Parathyroid adenoma (tissue), 2 donors: ENCODE measurements around the gene GRIK2.

Experiments used
- H2AFZ ChIP-seq: fragments of 300-600 bp; sonication (generic); one replicate; pipeline ENCODE4 v1.7.0; 2017; ENCODE audit warnings: antibody characterized with exemption, mild to moderate bottlenecking
- H3K27ac ChIP-seq: fragments of 300-600 bp; sonication (generic); one replicate; pipeline ENCODE4 v1.7.0; 2017
- H3K27me3 ChIP-seq: fragments of 300-600 bp; sonication (generic); one replicate; pipeline ENCODE4 v1.7.0; 2017; ENCODE audit warnings: low read length; ENCODE audit not compliant: control insufficient read depth, insufficient read depth
- H3K36me3 ChIP-seq: fragments of 300-600 bp; sonication (generic); one replicate; pipeline ENCODE4 v1.7.0; 2017; ENCODE audit warnings: low read length; ENCODE audit not compliant: control insufficient read depth, insufficient read depth
- H3K4me1 ChIP-seq: fragments of 300-600 bp; sonication (generic); one replicate; pipeline ENCODE4 v1.7.0; 2017; ENCODE audit warnings: control low read depth
- H3K4me2 ChIP-seq: fragments of 300-600 bp; sonication (generic); one replicate; pipeline ENCODE4 v1.7.0; 2017; ENCODE audit warnings: low read length
- H3K4me3 ChIP-seq: fragments of 300-600 bp; sonication (generic); one replicate; pipeline ENCODE4 v1.7.0; 2017; ENCODE audit warnings: low read depth, low read length
- H3K79me2 ChIP-seq: fragments of 300-600 bp; sonication (generic); one replicate; pipeline ENCODE4 v1.7.0; 2017; ENCODE audit warnings: control low read depth
- H3K9ac ChIP-seq: fragments of 300-600 bp; sonication (generic); one replicate; pipeline ENCODE4 v1.7.0; 2017; ENCODE audit warnings: mild to moderate bottlenecking
- H3K9me3 ChIP-seq: fragments of 300-600 bp; sonication (generic); one replicate; pipeline ENCODE4 v1.7.0; 2017; ENCODE audit warnings: low read length; ENCODE audit not compliant: control insufficient read depth
- CTCF ChIP-seq: fragments of 300-600 bp; sonication (generic); IDR thresholded peaks from one replicate; pipeline ENCODE4 v1.7.0; 2017; ENCODE audit warnings: antibody characterized with exemption, mild to moderate bottlenecking
- donor health status: primary hyperparathyroidism.

GRIK2 gene

GRCh38 chr6:101398716-101399615 is 5.5 kb downstream of the GRIK2 start:
- H2AFZ ChIP-seq, result no peak overlapping the region
- H3K9ac ChIP-seq, result no peak overlapping the region
- H3K4me3 ChIP-seq, result no peak overlapping the region
- H3K27ac ChIP-seq, result no peak overlapping the region
- H3K79me2 ChIP-seq, result no peaks in the 10 kb centered on the region
- no peaks in the 10 kb centered on the region for H3K36me3 ChIP-seq
- no peaks in the 10 kb centered on the region for H3K4me1 ChIP-seq
- TF ChIP-seq CTCF, result no peak
- no peaks in the 10 kb centered on the region for H3K27me3 ChIP-seq
- no peaks in the 10 kb centered on the region for H3K9me3 ChIP-seq
- no peak overlapping the region for H3K4me2 ChIP-seq

DNA sequence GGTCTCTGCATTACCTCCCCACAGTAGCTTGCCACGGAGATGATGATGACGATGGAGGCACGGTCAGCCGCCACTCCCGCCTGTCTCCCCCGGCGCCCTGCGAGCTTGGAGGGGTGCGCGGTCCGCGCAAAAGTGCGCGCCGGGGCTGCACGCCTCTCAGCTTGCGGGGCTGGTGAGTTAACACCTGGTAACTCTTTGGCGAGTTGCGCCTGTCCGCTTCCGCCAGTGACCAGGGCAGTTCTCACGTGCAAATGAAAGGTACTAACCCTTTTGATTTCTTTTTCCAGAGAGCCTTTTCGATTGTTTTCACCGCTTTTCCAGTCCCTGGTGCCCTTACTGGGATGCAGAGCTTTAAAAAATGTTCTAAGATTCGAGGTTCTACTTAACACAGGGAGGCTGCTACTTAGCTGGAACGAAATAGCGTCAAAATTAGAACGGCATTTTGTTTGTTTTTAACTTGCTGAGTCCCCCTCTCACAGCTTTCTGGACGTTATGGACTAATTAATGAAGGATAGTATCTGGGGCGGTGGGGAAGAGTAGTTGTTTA is 6.2 kb downstream of the GRIK2 start:
- Histone ChIP-seq H3K27me3 (no peaks in the 10 kb centered on the region), H2AFZ (no peak overlapping the region), H3K4me1 (no peaks in the 10 kb centered on the region), H3K79me2 (no peaks in the 10 kb centered on the region), H3K9ac (no peak overlapping the region), H3K4me3 (no peak overlapping the region), H3K27ac (no peak overlapping the region), H3K36me3 (no peaks in the 10 kb centered on the region), H3K9me3 (no peaks in the 10 kb centered on the region), H3K4me2 (no peak overlapping the region)
- no peak for TF ChIP-seq CTCF

GRCh38 chr6:101400326-101401135 is 7.0 kb downstream of the GRIK2 start:
- H3K27ac ChIP-seq, result no peak overlapping the region
- no peak overlapping the region for H3K9ac ChIP-seq
- no peak overlapping the region for H2AFZ ChIP-seq
- TF ChIP-seq CTCF, result no peak
- no peaks in the 10 kb centered on the region for H3K79me2 ChIP-seq
- no peaks in the 10 kb centered on the region for H3K4me1 ChIP-seq
- H3K27me3 ChIP-seq, result no peaks in the 10 kb centered on the region
- no peak overlapping the region for H3K4me2 ChIP-seq
- no peaks in the 10 kb centered on the region for H3K9me3 ChIP-seq
- H3K4me3 ChIP-seq, result no peak overlapping the region
- no peaks in the 10 kb centered on the region for H3K36me3 ChIP-seq

DNA sequence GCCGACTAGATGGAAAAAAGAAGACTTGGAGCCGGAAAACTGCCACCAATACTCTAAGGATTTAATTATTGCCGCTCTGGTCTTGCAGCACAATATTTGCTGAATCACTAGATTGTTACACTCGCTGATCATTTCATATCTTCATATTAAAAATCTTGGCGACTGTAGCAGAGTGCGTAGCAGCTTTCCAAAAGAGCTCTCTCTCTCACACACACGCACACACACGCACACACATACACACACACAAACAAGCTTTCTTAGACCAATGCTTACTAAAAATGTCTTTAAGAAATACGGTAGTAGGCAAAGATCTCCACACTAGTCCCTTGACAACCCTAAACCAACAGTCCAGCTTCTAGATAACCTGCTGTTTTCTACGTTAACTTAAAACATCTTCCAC is 7.7 kb downstream of the GRIK2 start:
- Histone ChIP-seq H3K27ac (no peak overlapping the region), H3K9ac (no peak overlapping the region), H3K4me3 (no peak overlapping the region), H3K4me2 (no peak overlapping the region), H2AFZ (no peak overlapping the region), H3K4me1 (no peaks in the 10 kb centered on the region), H3K36me3 (no peaks in the 10 kb centered on the region), H3K9me3 (no peaks in the 10 kb centered on the region), H3K79me2 (no peaks in the 10 kb centered on the region), H3K27me3 (no peaks in the 10 kb centered on the region)
- no peak for TF ChIP-seq CTCF
